ENCODE results near the gene ZNF524.
"Not testable (repeated sequence)": the region's sequence is repeated elsewhere in the genome, so short reads cannot be mapped to it uniquely, and the experiment has no call there.

Gene ZNF524

GRCh38 chr19:55580628-55581144 lies 19.4 kb upstream of the ZNF524 start, which contains the start of gene ZNF579:
ZNF579 (minus strand) TSS chr19:55580848; CDS start chr19:55579639, 1,209 bp downstream.
- no peak for TF ChIP-seq CTCF (conservative IDR thresholded peaks at IDR 0.05; ENCODE audit: low read depth, low read length)
- Histone ChIP-seq H3K4me2 (peak within 1 kb of the TSS; percentile 65), H3K36me3 (ENCODE audit: insufficient read depth) (no peaks in the 10 kb centered on the region), H2AFZ (ENCODE audit: low read depth) (peak within 1 kb of the TSS; percentile 83), H3K4me1 (ENCODE audit: low read depth, poor library complexity, severe bottlenecking) (no peaks in the 10 kb centered on the region), H3K27me3 (ENCODE audit: insufficient read depth, low read depth) (peaks cover 13% of the 10 kb centered on the region; the same call in 1 of the 2 replicates), H3K9ac (peak within 1 kb of the TSS; percentile 72; the same call in 1 of the 2 replicates), H3K4me3 (IDR thresholded peaks at IDR 0.05; ENCODE audit: insufficient read depth, low read depth, low read length) (no peak within 1 kb of the TSS), H4K20me1 (ENCODE audit: insufficient read depth) (no peaks in the 10 kb centered on the region), H3K79me2 (ENCODE audit: insufficient read depth, low read depth) (no peaks in the 10 kb centered on the region), H3K27ac (no peak within 1 kb of the TSS)

GRCh38 chr19:55581145-55581822 lies 18.8 kb upstream of the ZNF524 start:
- TF ChIP-seq CTCF (conservative IDR thresholded peaks at IDR 0.05; ENCODE audit: low read depth, low read length) = no peak
- Histone ChIP-seq H3K36me3 (ENCODE audit: insufficient read depth) (no peaks in the 10 kb centered on the region), H3K27ac (no peak overlapping the region), H2AFZ (ENCODE audit: low read depth) (peak overlapping the region; percentile 83), H3K4me3 (IDR thresholded peaks at IDR 0.05; ENCODE audit: insufficient read depth, low read depth, low read length) (no peak overlapping the region), H4K20me1 (ENCODE audit: insufficient read depth) (no peaks in the 10 kb centered on the region), H3K4me2 (peak overlapping the region; percentile 65), H3K4me1 (ENCODE audit: low read depth, poor library complexity, severe bottlenecking) (no peaks in the 10 kb centered on the region), H3K27me3 (ENCODE audit: insufficient read depth, low read depth) (peaks cover 18% of the 10 kb centered on the region), H3K9ac (peak overlapping the region; percentile 14; the same call in 1 of the 2 replicates), H3K79me2 (ENCODE audit: insufficient read depth, low read depth) (no peaks in the 10 kb centered on the region)

DNA sequence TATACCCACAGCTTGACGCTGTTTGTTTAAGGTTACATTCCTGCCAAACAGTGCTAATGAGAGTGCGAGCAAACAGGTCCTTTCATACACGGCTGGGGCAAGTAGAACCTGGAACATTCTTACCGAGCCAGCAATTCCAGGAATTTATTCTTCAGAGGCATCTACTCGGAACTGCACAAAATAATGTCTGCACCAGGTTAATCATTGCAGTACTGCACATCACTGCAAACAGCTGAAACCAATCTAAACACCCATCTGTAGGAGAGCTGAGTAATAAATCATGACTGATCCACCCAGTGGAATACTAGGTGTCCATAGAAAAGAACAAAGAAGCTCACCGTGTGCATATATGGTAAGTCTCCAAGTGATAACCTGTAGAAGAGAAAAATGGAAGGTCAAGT lies 18.3 kb upstream of the ZNF524 start:
- Histone ChIP-seq H3K36me3 (ENCODE audit: insufficient read depth) (no peaks in the 10 kb centered on the region), H2AFZ (ENCODE audit: low read depth) (no peak overlapping the region), H3K9ac (no peak overlapping the region), H3K4me2 (no peak overlapping the region), H3K27ac (no peak overlapping the region), H4K20me1 (ENCODE audit: insufficient read depth) (no peaks in the 10 kb centered on the region), H3K79me2 (ENCODE audit: insufficient read depth, low read depth) (no peaks in the 10 kb centered on the region), H3K4me3 (IDR thresholded peaks at IDR 0.05; ENCODE audit: insufficient read depth, low read depth, low read length) (no peak overlapping the region), H3K27me3 (ENCODE audit: insufficient read depth, low read depth) (peaks cover 24% of the 10 kb centered on the region), H3K4me1 (ENCODE audit: low read depth, poor library complexity, severe bottlenecking) (peaks cover 4% of the 10 kb centered on the region)
- no peak for TF ChIP-seq CTCF (conservative IDR thresholded peaks at IDR 0.05; ENCODE audit: low read depth, low read length)

- H3K4me2 ChIP-seq; H3K9ac ChIP-seq; H2AFZ ChIP-seq (ENCODE audit: low read depth); H3K27ac ChIP-seq; H4K20me1 ChIP-seq (ENCODE audit: insufficient read depth); H3K79me2 ChIP-seq (ENCODE audit: insufficient read depth, low read depth); H3K4me3 ChIP-seq (IDR thresholded peaks at IDR 0.05; ENCODE audit: insufficient read depth, low read depth, low read length); H3K4me1 ChIP-seq (ENCODE audit: low read depth, poor library complexity, severe bottlenecking); H3K36me3 ChIP-seq (ENCODE audit: insufficient read depth): not testable (repeated sequence)
- peaks cover 26% of the 10 kb centered on the region for H3K27me3 ChIP-seq (ENCODE audit: insufficient read depth, low read depth)
These were observed 17.8 kb upstream of the ZNF524 start for GRCh38 chr19:55582284-55582683.

DNA sequence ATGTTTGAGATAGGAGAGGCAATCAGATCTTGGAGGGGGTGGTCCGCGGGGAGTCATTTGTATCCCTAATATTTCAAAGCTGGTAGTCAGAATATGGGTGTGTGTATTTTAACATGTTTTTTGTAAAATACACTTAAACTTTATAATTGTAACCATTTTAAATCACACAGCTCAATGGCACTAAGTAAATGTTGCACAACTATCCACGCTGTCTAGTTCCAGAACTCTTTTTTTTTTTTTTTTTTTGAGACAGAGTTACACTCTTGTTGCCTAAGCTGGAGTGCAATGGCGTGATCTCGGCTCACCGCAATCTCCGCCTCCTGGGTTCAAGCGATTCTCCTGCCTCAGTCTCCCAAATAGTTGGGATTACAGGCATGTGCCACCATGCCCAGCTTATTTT lies 16.2 kb upstream of the ZNF524 start:
- H3K4me2 ChIP-seq; H2AFZ ChIP-seq (ENCODE audit: low read depth); H3K79me2 ChIP-seq (ENCODE audit: insufficient read depth, low read depth); H3K4me3 ChIP-seq (IDR thresholded peaks at IDR 0.05; ENCODE audit: insufficient read depth, low read depth, low read length); H3K9ac ChIP-seq; H3K27ac ChIP-seq; H4K20me1 ChIP-seq (ENCODE audit: insufficient read depth); H3K4me1 ChIP-seq (ENCODE audit: low read depth, poor library complexity, severe bottlenecking); H3K36me3 ChIP-seq (ENCODE audit: insufficient read depth): not testable (repeated sequence)
- H3K27me3 ChIP-seq (ENCODE audit: insufficient read depth, low read depth) = peaks cover 26% of the 10 kb centered on the region

Data from KMS-11 (cell line).